ENCODE data around the gene TRAPPC10. TPM values are rescaled to one million over a fixed set of nuclear protein-coding genes. Genes with fewer than 3 reads are reported as not detected.

TRAPPC10 gene
- polyA plus RNA-seq, 12 donors, result 12.0 to 20.9 (median 15.9) TPM; not detected in 1

GRCh38 chr21:43981151-43981870, 30.8 kb upstream of the TRAPPC10 start:
- DNase-seq, result no peak

- DNase-seq, result no peak
Measured at GRCh38 chr21:43981871-43982210, 30.3 kb upstream of the TRAPPC10 start.

GRCh38 chr21:43982489-43983078, 29.5 kb upstream of the TRAPPC10 start:
- DNase-seq, result no peak

GRCh38 chr21:43983390-43983789, 28.7 kb upstream of the TRAPPC10 start:
- no peak for DNase-seq

GRCh38 chr21:43983860-43984420, 28.2 kb upstream of the TRAPPC10 start:
- no peak for DNase-seq

- DNase-seq, result no peak
Measured at GRCh38 chr21:43984905-43985689, 27.0 kb upstream of the TRAPPC10 start.

- no peak for DNase-seq
Measured at GRCh38 chr21:43985690-43986251, 26.3 kb upstream of the TRAPPC10 start.

- DNase-seq, result no peak
Measured at GRCh38 chr21:43986544-43987451, 25.3 kb upstream of the TRAPPC10 start.

GRCh38 chr21:43987509-43987908, 24.6 kb upstream of the TRAPPC10 start:
- DNase-seq, result no peak

GRCh38 chr21:43988016-43988415, 24.1 kb upstream of the TRAPPC10 start:
- no peak for DNase-seq

GRCh38 chr21:43988506-43989230, 23.4 kb upstream of the TRAPPC10 start:
- no peak for DNase-seq

- DNase-seq, result no peak
Measured at GRCh38 chr21:43989401-43989800, 22.7 kb upstream of the TRAPPC10 start.

GRCh38 chr21:43991447-43991991, 20.6 kb upstream of the TRAPPC10 start:
- DNase-seq, result no peak

GRCh38 chr21:43992121-43992520, 20.0 kb upstream of the TRAPPC10 start:
- DNase-seq, result no peak

- DNase-seq, result no peak
Measured at GRCh38 chr21:43993420-43993934, 18.6 kb upstream of the TRAPPC10 start.

GRCh38 chr21:43994085-43994484, 18.0 kb upstream of the TRAPPC10 start:
- no peak for DNase-seq

GRCh38 chr21:43994646-43995045, 17.5 kb upstream of the TRAPPC10 start:
- DNase-seq, result no peak

- DNase-seq, result no peak
Measured at GRCh38 chr21:43995521-43996105, 16.5 kb upstream of the TRAPPC10 start.
